Hematopoietic multipotent progenitor cell treated with erythropoietin and hydrocortisone succinate and interleukin-3 and kit ligand, for 8 days (in vitro differentiated cells): Measurements from ENCODE around the gene AP3S2.
"Not testable (repeated sequence)": the region's sequence is repeated elsewhere in the genome, so short reads cannot be mapped to it uniquely, and the experiment has no call there.

Experiments
- DNase-seq: peaks from one replicate; pipeline ENCODE4 v3.0.0-alpha.2; 2015

The AP3S2 gene

GRCh38 chr15:89797678-89798201 lies 96.1 kb downstream of the AP3S2 start:
- DNase-seq, result no peak

GRCh38 chr15:89795996-89796395 lies 97.8 kb downstream of the AP3S2 start:
- DNase-seq, result no peak

GRCh38 chr15:89794627-89795241 lies 99.1 kb downstream of the AP3S2 start:
- no peak for DNase-seq

GRCh38 chr15:89792106-89792805 lies 101.5 kb downstream of the AP3S2 start:
- no peak for DNase-seq

GRCh38 chr15:89790661-89791060 lies 103.1 kb downstream of the AP3S2 start:
- DNase-seq, result no peak

GRCh38 chr15:89790206-89790605 lies 103.6 kb downstream of the AP3S2 start:
- no peak for DNase-seq

GRCh38 chr15:89788585-89788984 lies 105.2 kb downstream of the AP3S2 start:
- DNase-seq, result not testable (repeated sequence)

- no peak for DNase-seq
Observed at GRCh38 chr15:89787944-89788343, 105.8 kb downstream of the AP3S2 start.

- DNase-seq, result no peak
Observed at GRCh38 chr15:89785774-89786140, 108.0 kb downstream of the AP3S2 start.

GRCh38 chr15:89785064-89785773 lies 108.6 kb downstream of the AP3S2 start:
- no peak for DNase-seq

GRCh38 chr15:89784686-89784960 lies 109.2 kb downstream of the AP3S2 start:
- no peak for DNase-seq

GRCh38 chr15:89783861-89784685 lies 109.7 kb downstream of the AP3S2 start:
- DNase-seq, result no peak

- peak; percentile 82 for DNase-seq
Observed at GRCh38 chr15:89783111-89783860, 110.5 kb downstream of the AP3S2 start.

- DNase-seq, result not testable (repeated sequence)
Observed at GRCh38 chr15:89782619-89782950, 111.2 kb downstream of the AP3S2 start.

- DNase-seq, result no peak
Observed at GRCh38 chr15:89781891-89782618, 111.7 kb downstream of the AP3S2 start.

- no peak for DNase-seq
Observed at GRCh38 chr15:89781055-89781454, 112.7 kb downstream of the AP3S2 start.

GRCh38 chr15:89780601-89781000 lies 113.2 kb downstream of the AP3S2 start:
- DNase-seq, result no peak
